K562 (cell line): Measurements from ENCODE around the gene PNKD. TPM values are rescaled to one million over a fixed set of nuclear protein-coding genes. Genes with fewer than 3 reads are reported as not detected.

Experiments
- EP300 ChIP-seq: IDR thresholded peaks from 2 replicates; pipeline ENCODE4 v1.6.1; 2012; ENCODE audit warnings: low read length, improper control_type of control experiment
- ERF ChIP-seq: fragments of 450-650 bp; formaldehyde crosslinking; IDR thresholded peaks from 2 replicates; pipeline ENCODE4 v1.4.0; 2020; ENCODE audit warnings: mild to moderate bottlenecking, mixed read lengths
- MTA2 ChIP-seq: fragments of 450-650 bp; IDR thresholded peaks from 2 replicates; pipeline ENCODE4 v1.6.1; 2016; ENCODE audit warnings: low read depth
- MYNN ChIP-seq, 2 experiments: sonication (generic); formaldehyde crosslinking in 1 of 2; IDR thresholded peaks; 2 replicates each; pipeline versions ENCODE4 v1.5.0 to v1.6.1; 2016 to 2020; ENCODE audit warnings: antibody characterized with exemption in 1 of 2, missing genetic modification reagents in 1 of 2
- POLR2G ChIP-seq: fragments of 200-400 bp; formaldehyde crosslinking; IDR thresholded peaks from 2 replicates; pipeline ENCODE4 v1.6.1; 2017; ENCODE audit warnings: low read depth, mild to moderate bottlenecking, antibody characterized with exemption, low read length, moderate library complexity
- REST ChIP-seq, 2 experiments: fragments of 450-650 bp; formaldehyde crosslinking in 1 of 2; IDR thresholded peaks; 2 replicates each; pipeline versions ENCODE4 v1.4.0 to v1.6.1; 2014 to 2020; ENCODE audit warnings: mild to moderate bottlenecking in 2 of 2, borderline replicate concordance in 1 of 2, low read depth in 1 of 2
- SNAPC5 ChIP-seq: fragments of 250-450 bp; sonication (Bioruptor Pico); IDR thresholded peaks from 2 replicates; pipeline ENCODE4 v1.8.0; 2021; ENCODE audit warnings: moderate library complexity, mild to moderate bottlenecking, inconsistent platforms
- TARDBP ChIP-seq: fragments of 450-650 bp; IDR thresholded peaks from 2 replicates; pipeline ENCODE4 v1.6.1; 2016
- ZBTB11 ChIP-seq, 3 experiments: fragments of 200-800 bp in 1 of 3; fragments of 250-450 bp in 1 of 3; fragments of 450-650 bp in 1 of 3; sonication (Bioruptor Pico) in 1 of 3; sonication (Bioruptor generic) in 1 of 3; formaldehyde crosslinking in 1 of 3; IDR thresholded peaks; 2 replicates each; pipeline versions ENCODE4 v1.6.1 to v1.8.0; 2016 to 2022; ENCODE audit warnings: mild to moderate bottlenecking in 2 of 3, missing genetic modification characterization in 2 of 3, missing compliant biosample characterization in 1 of 3, moderate library complexity in 1 of 3
- ZEB2 ChIP-seq: fragments of 450-650 bp; IDR thresholded peaks from 2 replicates; pipeline ENCODE4 v1.6.1; 2016
- ZNF12 ChIP-seq: sonication (generic); formaldehyde crosslinking; IDR thresholded peaks from 2 replicates; pipeline ENCODE4 v1.4.0; 2020; ENCODE audit warnings: mild to moderate bottlenecking, missing genetic modification reagents
- ZNF316 ChIP-seq: fragments of 450-650 bp; IDR thresholded peaks from 2 replicates; pipeline ENCODE4 v1.6.1; 2016
- ZNF699 ChIP-seq: fragments of 250-450 bp; sonication (Bioruptor Pico); IDR thresholded peaks from 2 replicates; pipeline ENCODE4 v1.8.0; 2021; ENCODE audit warnings: mild to moderate bottlenecking, moderate library complexity; ENCODE audit not compliant: insufficient replicate concordance
- polyA plus RNA-seq, 8 experiments: library from polyadenylated mRNA; depleted of rRNA in 4 of 8; stranded (reverse) in 5 of 8; unstranded in 3 of 8; fragments of >200 nt; fragmentation: Nextera tagmentation in 2 of 8; fragmentation: Illumina TruSeq in 1 of 8; extraction: Ambion mirVana in 2 of 8; extraction: Trizol in 1 of 8; gene quantifications; 2 replicates each; pipeline versions ENCODE4 v1.2.1 to v1.2.3, GENCODE V29; 2011 to 2014; ENCODE audit warnings: inconsistent platforms in 1 of 8, missing spikeins in 1 of 8
- total RNA-seq, 7 experiments: library from RNA; depleted of rRNA in 6 of 7; stranded (reverse); fragments of >200 nt in 6 of 7; fragmentation: Illumina TruSeq in 2 of 7; extraction: Trizol in 2 of 7; gene quantifications; 2 replicates each; pipeline versions ENCODE4 v1.2.1 to v1.2.3, GENCODE V29; 2011 to 2021; ENCODE audit warnings: low replicate concordance in 1 of 7
- TF ChIP-seq, protein P1 (sequence below): fragments of 250-450 bp; sonication (Bioruptor Pico); IDR thresholded peaks from 2 replicates; pipeline ENCODE4 v1.4.0; 2020; ENCODE audit warnings: mild to moderate bottlenecking

The PNKD gene
- total and polyA plus RNA-seq, 9 of the 15 experiments (the other 6 are each of a cell fraction or from before 2014, with no cell fraction given): 26.0 to 105 (median 60.1) TPM

DNA sequence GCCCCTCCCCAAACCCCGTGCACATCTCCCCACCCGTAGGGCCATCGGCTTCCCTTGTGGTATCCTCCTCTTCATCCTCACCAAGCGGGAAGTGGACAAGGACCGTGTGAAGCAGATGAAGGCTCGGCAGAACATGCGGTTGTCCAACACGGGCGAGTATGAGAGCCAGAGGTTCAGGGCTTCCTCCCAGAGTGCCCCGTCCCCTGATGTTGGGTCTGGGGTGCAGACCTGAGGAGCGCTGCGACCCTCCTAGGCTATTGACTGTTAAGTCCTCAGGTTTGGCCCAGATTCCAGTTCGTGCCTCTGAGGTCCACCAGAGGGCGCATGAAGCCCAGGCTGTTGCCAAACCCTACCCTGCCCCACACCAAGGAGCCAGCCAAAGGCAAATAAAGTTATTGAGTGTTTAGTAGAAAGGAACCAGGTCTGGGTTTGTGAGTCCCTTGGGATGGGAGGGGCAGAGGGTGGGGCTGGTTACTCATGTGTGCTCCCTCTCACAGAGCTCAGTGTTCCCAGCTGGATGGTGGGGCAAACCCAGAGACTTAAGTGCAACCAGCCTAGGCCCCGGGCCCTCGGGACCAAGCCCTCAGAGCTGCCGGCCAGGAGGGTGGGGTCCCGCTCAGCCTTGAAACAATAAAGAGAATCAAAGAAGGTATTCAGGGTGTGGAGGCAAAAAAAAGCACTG lies 2.4 kb downstream of the PNKD start (continued):
- TF ChIP-seq REST (IDR thresholded peaks at IDR 0.05; ENCODE audit: borderline replicate concordance) (peak; percentile 66), REST (CRISPR knock-in tag; IDR thresholded peaks at IDR 0.05; ENCODE audit: low read depth) (no peak), EP300 (no peak), POLR2G (peak; percentile 71), ZNF316 (no peak), ZEB2 (no peak), ERF (0 out of 2 replicates have a peak, but pooled peaks have one; percentile 8), MYNN (IDR thresholded peaks at IDR 0.05) (peak; percentile 63), MYNN (CRISPR knock-in tag; IDR thresholded peaks at IDR 0.05) (no peak), SNAPC5 (CRISPR knock-in tag) (no peak), ZNF699 (CRISPR knock-in tag) (no peak), TARDBP (no peak), MTA2 (no peak), ZNF12 (no peak), ZBTB11 (CRISPR knock-in tag; IDR thresholded peaks at IDR 0.05) (no peak)
- TF ChIP-seq, protein P1, sequence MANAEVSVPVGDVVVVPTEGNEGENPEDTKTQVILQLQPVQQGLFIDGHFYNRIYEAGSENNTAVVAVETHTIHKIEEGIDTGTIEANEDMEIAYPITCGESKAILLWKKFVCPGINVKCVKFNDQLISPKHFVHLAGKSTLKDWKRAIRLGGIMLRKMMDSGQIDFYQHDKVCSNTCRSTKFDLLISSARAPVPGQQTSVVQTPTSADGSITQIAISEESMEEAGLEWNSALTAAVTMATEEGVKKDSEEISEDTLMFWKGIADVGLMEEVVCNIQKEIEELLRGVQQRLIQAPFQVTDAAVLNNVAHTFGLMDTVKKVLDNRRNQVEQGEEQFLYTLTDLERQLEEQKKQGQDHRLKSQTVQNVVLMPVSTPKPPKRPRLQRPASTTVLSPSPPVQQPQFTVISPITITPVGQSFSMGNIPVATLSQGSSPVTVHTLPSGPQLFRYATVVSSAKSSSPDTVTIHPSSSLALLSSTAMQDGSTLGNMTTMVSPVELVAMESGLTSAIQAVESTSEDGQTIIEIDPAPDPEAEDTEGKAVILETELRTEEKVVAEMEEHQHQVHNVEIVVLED (CRISPR knock-in tag): no peak
